ENCODE results near the gene RASGEF1C.

The RASGEF1C gene

DNA sequence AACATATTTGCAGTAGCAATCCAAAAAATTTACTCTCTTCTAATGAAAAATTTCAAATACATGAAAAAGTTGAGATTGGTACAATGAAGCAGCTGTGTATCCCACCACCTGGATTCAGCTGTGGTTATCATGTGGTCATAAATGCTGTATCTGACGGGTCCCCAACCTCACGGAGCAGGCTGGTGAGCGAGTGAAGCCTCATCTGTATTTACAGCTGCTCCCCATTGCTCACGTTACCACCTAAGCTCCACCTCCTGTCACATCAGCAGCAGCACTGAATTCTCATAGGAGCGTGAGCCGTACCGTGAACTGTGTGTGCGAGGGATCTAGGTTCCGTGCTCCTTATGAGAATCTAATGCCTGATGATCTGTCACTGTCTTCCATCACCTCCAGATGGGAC, 130.7 kb downstream of the RASGEF1C start:
- H3K27ac ChIP-seq = no peak overlapping the region
- in situ Hi-C loops (cut with HindIII; ENCODE audit: low pct_ligation_motif_present, low sequenced_read_pairs) = no loop called here
- TF ChIP-seq, protein P1, sequence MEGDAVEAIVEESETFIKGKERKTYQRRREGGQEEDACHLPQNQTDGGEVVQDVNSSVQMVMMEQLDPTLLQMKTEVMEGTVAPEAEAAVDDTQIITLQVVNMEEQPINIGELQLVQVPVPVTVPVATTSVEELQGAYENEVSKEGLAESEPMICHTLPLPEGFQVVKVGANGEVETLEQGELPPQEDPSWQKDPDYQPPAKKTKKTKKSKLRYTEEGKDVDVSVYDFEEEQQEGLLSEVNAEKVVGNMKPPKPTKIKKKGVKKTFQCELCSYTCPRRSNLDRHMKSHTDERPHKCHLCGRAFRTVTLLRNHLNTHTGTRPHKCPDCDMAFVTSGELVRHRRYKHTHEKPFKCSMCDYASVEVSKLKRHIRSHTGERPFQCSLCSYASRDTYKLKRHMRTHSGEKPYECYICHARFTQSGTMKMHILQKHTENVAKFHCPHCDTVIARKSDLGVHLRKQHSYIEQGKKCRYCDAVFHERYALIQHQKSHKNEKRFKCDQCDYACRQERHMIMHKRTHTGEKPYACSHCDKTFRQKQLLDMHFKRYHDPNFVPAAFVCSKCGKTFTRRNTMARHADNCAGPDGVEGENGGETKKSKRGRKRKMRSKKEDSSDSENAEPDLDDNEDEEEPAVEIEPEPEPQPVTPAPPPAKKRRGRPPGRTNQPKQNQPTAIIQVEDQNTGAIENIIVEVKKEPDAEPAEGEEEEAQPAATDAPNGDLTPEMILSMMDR (IDR thresholded peaks at IDR 0.05; ENCODE audit: low read depth, low read length, missing control alignments) = no peak
- no peaks in the 10 kb centered on the region for H3K27me3 ChIP-seq (replicated peaks)
- no peaks in the 10 kb centered on the region for H3K36me3 ChIP-seq (replicated peaks)
- no peak for DNase-seq
- no peak overlapping the region for H3K4me3 ChIP-seq (ENCODE audit: low read depth, low read length)

DNA sequence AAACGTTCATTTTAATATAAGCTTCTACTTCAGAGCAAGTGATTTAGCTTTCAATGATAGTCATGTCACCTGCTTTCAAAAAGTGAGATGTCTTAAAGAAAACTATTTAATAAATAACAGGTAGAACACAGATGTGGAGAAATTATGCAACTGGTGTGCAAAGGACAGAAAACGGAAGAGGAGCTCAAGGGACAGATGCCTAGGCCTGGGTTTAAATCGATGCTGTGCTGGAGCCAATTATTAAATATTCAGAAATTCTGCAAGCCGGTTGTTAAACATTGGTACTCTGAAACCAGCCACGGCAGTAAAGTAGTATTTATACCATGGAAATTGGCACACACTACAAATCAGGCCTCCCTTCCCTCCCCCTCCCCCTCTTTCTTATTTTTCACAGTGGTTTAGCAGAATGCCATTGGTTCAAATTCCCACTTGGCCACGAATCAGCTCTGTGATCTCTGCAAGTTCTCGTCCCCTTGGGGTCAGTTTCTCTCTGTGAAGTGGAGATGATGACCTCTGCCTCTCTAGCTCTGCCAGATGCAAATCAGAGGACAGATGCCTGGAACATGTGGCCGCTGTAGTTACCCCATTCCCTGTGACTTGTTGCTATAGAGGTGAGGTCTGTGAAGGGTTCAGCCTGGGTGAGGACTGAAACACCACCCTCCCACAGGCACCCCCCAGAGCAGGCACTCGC, 131.3 kb downstream of the RASGEF1C start:
- Histone ChIP-seq H3K27ac (no peak overlapping the region), H3K4me3 (ENCODE audit: low read depth, low read length) (no peak overlapping the region), H3K36me3 (replicated peaks) (no peaks in the 10 kb centered on the region), H3K27me3 (replicated peaks) (no peaks in the 10 kb centered on the region)
- in situ Hi-C loops (cut with HindIII; ENCODE audit: low pct_ligation_motif_present, low sequenced_read_pairs) = no loop called here
- TF ChIP-seq, protein P1 (IDR thresholded peaks at IDR 0.05; ENCODE audit: low read depth, low read length, missing control alignments) = no peak
- DNase-seq = no peak

DNA sequence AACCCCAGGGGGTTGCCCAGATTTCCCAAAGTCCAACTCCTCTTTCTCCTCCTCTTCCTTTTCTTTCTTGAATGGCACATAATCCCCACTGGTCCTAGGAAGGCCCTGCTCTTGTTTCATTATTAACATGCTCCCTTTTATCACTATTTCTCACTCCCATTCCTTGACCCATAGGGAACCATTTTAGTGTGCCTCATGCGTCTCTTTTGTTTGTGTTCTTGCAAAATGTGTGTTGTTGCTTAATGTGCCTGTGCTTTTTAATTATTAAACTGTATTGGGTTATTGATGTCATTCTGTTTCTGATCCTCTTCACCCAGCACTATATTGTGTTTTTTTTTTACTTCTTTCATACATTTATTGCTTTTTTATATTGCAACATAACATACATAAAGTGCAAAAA, 133.3 kb downstream of the RASGEF1C start:
- DNase-seq = no peak
- H3K36me3 ChIP-seq (replicated peaks) = no peaks in the 10 kb centered on the region
- H3K4me3 ChIP-seq (ENCODE audit: low read depth, low read length) = no peak overlapping the region
- in situ Hi-C loops (cut with HindIII; ENCODE audit: low pct_ligation_motif_present, low sequenced_read_pairs) = no loop called here
- TF ChIP-seq, protein P1 (IDR thresholded peaks at IDR 0.05; ENCODE audit: low read depth, low read length, missing control alignments) = no peak
- H3K27ac ChIP-seq = no peak overlapping the region
- H3K27me3 ChIP-seq (replicated peaks) = no peaks in the 10 kb centered on the region

DNA sequence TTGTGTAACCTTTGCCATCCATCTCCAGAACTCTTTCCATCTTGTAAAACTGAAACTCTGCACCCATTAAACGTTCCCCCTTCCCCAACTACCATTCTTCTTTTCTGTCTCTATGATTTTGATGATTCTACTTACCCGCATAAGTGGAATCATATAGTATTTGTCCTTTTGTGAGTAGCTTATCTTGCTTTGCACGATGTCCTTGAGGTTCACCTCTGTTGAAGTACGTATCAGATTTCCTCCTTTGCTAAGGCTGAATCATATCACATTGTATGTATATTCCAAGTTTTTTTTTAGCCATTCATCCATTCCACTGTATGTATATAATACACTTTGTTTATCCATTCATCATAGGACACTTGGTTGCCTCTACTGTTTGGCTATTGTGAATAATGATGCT, 134.5 kb downstream of the RASGEF1C start:
- H3K27me3 ChIP-seq (replicated peaks) = no peaks in the 10 kb centered on the region
- no peak overlapping the region for H3K27ac ChIP-seq
- TF ChIP-seq, protein P1 (IDR thresholded peaks at IDR 0.05; ENCODE audit: low read depth, low read length, missing control alignments) = no peak
- H3K36me3 ChIP-seq (replicated peaks) = no peaks in the 10 kb centered on the region
- no peak for DNase-seq
- in situ Hi-C loops (cut with HindIII; ENCODE audit: low pct_ligation_motif_present, low sequenced_read_pairs) = no loop called here
- no peak overlapping the region for H3K4me3 ChIP-seq (ENCODE audit: low read depth, low read length)

DNA sequence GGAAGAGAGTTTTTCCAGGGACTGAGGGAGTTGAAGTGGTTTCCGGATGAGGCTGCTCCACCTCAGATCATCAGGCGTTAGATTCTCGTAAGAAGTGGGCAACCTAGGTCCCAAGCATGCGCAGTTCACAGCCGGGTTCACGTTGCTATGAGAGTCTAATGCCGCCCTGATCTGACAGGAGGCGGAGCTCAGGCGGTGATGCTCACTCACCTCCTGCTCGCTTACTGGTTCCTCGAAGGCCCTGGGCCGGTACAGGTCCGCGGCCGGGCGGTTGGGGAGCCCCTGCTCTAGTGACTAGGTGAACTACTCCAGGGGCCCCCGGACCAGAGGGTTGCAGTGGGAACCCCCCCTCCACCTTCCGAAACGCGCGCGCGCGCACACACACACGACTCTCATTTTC, 136.5 kb downstream of the RASGEF1C start:
- TF ChIP-seq, protein P1 (IDR thresholded peaks at IDR 0.05; ENCODE audit: low read depth, low read length, missing control alignments) = no peak
- DNase-seq = no peak
- H3K4me3 ChIP-seq (ENCODE audit: low read depth, low read length) = no peak overlapping the region
- no peak overlapping the region for H3K27ac ChIP-seq
- no peaks in the 10 kb centered on the region for H3K27me3 ChIP-seq (replicated peaks)
- in situ Hi-C loops (cut with HindIII; ENCODE audit: low pct_ligation_motif_present, low sequenced_read_pairs) = no loop called here
- H3K36me3 ChIP-seq (replicated peaks) = no peaks in the 10 kb centered on the region

DNA sequence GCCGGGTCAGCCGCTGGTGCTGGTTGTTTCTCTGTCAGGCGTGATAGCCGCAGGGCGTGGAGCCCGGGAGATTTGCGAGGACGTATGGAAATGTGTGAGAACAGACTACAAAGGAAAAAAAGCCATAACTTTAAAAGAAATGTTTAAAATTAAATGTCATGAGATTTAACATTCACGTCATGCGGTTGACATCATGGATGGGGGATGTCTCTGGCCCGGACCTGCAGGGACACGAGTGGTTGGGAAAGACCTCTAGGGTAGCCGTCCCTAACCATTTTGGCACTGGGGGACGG, 136.8 kb downstream of the RASGEF1C start:
- in situ Hi-C loops (cut with HindIII; ENCODE audit: low pct_ligation_motif_present, low sequenced_read_pairs) = no loop called here
- Histone ChIP-seq H3K27me3 (replicated peaks) (no peaks in the 10 kb centered on the region), H3K27ac (no peak overlapping the region), H3K4me3 (ENCODE audit: low read depth, low read length) (no peak overlapping the region), H3K36me3 (replicated peaks) (no peaks in the 10 kb centered on the region)
- TF ChIP-seq, protein P1 (IDR thresholded peaks at IDR 0.05; ENCODE audit: low read depth, low read length, missing control alignments) = no peak
- DNase-seq = no peak

All from brain microvascular endothelial cell (primary cell).